Hepatocyte (in vitro differentiated cells): ENCODE results near the gene PGM2L1. TPM values are rescaled to one million over a fixed set of nuclear protein-coding genes. Genes with fewer than 3 reads are reported as not detected.

Experiments
- DNase-seq: peaks from one replicate; pipeline ENCODE4 v3.0.0-alpha.2; 2016; ENCODE audit warnings: low spot score
- H2AFZ ChIP-seq: fragments of 200-600 bp; sonication (generic); 2 replicates; pipeline ENCODE4 v1.6.0; 2016; ENCODE audit warnings: antibody characterized with exemption, mild to moderate bottlenecking
- H3K27ac ChIP-seq: fragments of 200-600 bp; sonication (generic); 2 replicates; pipeline ENCODE4 v1.5.1; 2016; ENCODE audit warnings: mild to moderate bottlenecking
- H3K27me3 ChIP-seq: fragments of 200-600 bp; sonication (generic); 2 replicates; pipeline ENCODE4 v1.6.1; 2016
- H3K36me3 ChIP-seq: fragments of 200-600 bp; sonication (generic); replicated peaks from 2 replicates; pipeline ENCODE4 v1.5.1; 2016; ENCODE audit warnings: low read depth; ENCODE audit not compliant: insufficient read depth
- H3K4me1 ChIP-seq: fragments of 200-600 bp; sonication (generic); 2 replicates; pipeline ENCODE4 v1.5.1; 2016; ENCODE audit warnings: mild to moderate bottlenecking, moderate library complexity; ENCODE audit not compliant: insufficient read depth
- H3K4me2 ChIP-seq: fragments of 200-600 bp; sonication (generic); 2 replicates; pipeline ENCODE4 v1.6.0; 2016
- H3K4me3 ChIP-seq: fragments of 200-600 bp; sonication (generic); 2 replicates; pipeline ENCODE4 v1.5.1; 2016; ENCODE audit warnings: mild to moderate bottlenecking
- H3K79me2 ChIP-seq: fragments of 200-600 bp; sonication (generic); 2 replicates; pipeline ENCODE4 v1.6.0; 2017; ENCODE audit warnings: mild to moderate bottlenecking
- H3K9me2 ChIP-seq: fragments of 200-600 bp; sonication (generic); replicated peaks from 2 replicates; pipeline ENCODE4 v1.6.0; 2017; ENCODE audit warnings: mild to moderate bottlenecking; ENCODE audit not compliant: insufficient read depth
- H3K9me3 ChIP-seq: fragments of 200-600 bp; sonication (generic); 2 replicates; pipeline ENCODE4 v1.5.1; 2016; ENCODE audit warnings: low read depth, mild to moderate bottlenecking
- H4K20me1 ChIP-seq: fragments of 200-600 bp; sonication (generic); 2 replicates; pipeline ENCODE4 v1.6.0; 2016; ENCODE audit warnings: mild to moderate bottlenecking; ENCODE audit not compliant: insufficient read depth, poor library complexity, severe bottlenecking
- EZH2 ChIP-seq: fragments of 200-600 bp; sonication (generic); IDR thresholded peaks from 2 replicates; pipeline ENCODE4 v1.6.1; 2016; ENCODE audit warnings: antibody characterized with exemption, mild to moderate bottlenecking, borderline replicate concordance
- EZH2phosphoT487 ChIP-seq: fragments of 200-600 bp; sonication (generic); IDR thresholded peaks from one replicate; pipeline ENCODE4 v1.6.1; 2018; ENCODE audit warnings: antibody characterized with exemption, mild to moderate bottlenecking, low read depth, moderate library complexity; ENCODE audit not compliant: unreplicated experiment, severe bottlenecking
- WGBS: methylation state at CpG from one replicate; pipeline ENCODE4 v1.1.6; 2016; ENCODE audit warnings: low lambda C conversion rate; ENCODE audit errors: missing lambda C conversion rate; 5-methylcytosine and 5-hydroxymethylcytosine counted together
- polyA plus RNA-seq: library from polyadenylated mRNA; unstranded; fragments of >200 nt; fragmentation: Nextera tagmentation; extraction: Ambion mirVana; gene quantifications from 2 replicates; pipeline ENCODE4 v1.2.1, GENCODE V29; 2016
- total RNA-seq: library from RNA; depleted of rRNA; stranded (reverse); fragments of >200 nt; gene quantifications from 2 replicates; pipeline ENCODE4 v1.2.3, GENCODE V29; 2014
- TF ChIP-seq, protein P1 (sequence below): fragments of 200-600 bp; sonication (generic); IDR thresholded peaks from 2 replicates; pipeline ENCODE4 v1.5.1; 2016; ENCODE audit warnings: antibody characterized with exemption, mild to moderate bottlenecking; ENCODE audit not compliant: poor library complexity

PGM2L1 gene
- total and polyA plus RNA-seq, 2 experiments from 2014 or later, result 6.7 to 10.0 TPM

DNA sequence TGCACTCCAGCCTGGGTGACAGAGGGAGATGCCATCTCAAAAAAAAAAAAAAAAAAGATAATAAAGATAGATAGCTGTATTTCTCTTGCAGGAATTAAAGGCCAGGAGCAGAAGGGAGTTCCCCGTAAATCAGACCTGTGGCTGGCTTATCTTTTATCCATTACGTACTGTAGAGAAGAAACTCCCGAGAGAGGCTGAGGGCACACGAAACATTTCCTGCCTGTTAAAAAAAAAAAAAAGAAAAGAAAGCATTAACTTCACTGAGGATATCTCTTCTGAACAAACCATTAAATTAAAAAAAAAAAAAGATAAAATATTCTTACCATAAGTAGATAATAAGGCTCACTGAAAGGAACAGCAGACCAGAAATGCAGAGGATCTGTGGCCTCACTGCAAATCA, 109.3 kb downstream of the PGM2L1 start:
- no peak overlapping the region for H3K4me3 ChIP-seq
- no peak for DNase-seq
- no peaks in the 10 kb centered on the region for H3K9me3 ChIP-seq
- no peaks in the 10 kb centered on the region for H3K4me1 ChIP-seq
- no peaks in the 10 kb centered on the region for H3K27me3 ChIP-seq
- H3K36me3 ChIP-seq, result no peaks in the 10 kb centered on the region
- H3K9me2 ChIP-seq, result no peaks in the 10 kb centered on the region
- 53% methylated on average over 4 of the region's 4 CpGs for WGBS
- no peak overlapping the region for H2AFZ ChIP-seq
- no peak for TF ChIP-seq EZH2
- TF ChIP-seq, protein P1, sequence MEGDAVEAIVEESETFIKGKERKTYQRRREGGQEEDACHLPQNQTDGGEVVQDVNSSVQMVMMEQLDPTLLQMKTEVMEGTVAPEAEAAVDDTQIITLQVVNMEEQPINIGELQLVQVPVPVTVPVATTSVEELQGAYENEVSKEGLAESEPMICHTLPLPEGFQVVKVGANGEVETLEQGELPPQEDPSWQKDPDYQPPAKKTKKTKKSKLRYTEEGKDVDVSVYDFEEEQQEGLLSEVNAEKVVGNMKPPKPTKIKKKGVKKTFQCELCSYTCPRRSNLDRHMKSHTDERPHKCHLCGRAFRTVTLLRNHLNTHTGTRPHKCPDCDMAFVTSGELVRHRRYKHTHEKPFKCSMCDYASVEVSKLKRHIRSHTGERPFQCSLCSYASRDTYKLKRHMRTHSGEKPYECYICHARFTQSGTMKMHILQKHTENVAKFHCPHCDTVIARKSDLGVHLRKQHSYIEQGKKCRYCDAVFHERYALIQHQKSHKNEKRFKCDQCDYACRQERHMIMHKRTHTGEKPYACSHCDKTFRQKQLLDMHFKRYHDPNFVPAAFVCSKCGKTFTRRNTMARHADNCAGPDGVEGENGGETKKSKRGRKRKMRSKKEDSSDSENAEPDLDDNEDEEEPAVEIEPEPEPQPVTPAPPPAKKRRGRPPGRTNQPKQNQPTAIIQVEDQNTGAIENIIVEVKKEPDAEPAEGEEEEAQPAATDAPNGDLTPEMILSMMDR, result no peak
- TF ChIP-seq EZH2phosphoT487, result no peak
- no peaks in the 10 kb centered on the region for H3K79me2 ChIP-seq
- no peaks in the 10 kb centered on the region for H4K20me1 ChIP-seq
- no peak overlapping the region for H3K4me2 ChIP-seq
- H3K27ac ChIP-seq, result no peak overlapping the region

DNA sequence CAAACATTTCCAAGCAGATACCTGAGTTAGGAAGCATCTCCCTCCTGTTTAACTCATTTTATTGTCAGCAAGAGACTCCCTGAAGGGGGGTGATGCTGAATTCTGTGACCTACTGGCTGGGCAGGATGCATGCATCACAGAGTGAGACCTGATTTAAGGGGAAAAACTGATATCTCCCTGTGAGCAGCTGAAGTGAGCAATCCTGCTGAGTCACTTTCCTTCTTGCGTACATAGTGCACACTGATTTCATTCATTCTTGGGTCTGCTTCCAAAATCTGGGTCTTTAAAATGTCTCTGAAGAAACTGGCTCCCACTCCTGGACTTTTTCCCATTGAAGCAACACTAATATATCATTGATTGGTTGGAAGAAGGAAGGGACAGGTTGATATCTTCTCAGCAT, 110.1 kb downstream of the PGM2L1 start:
- no peaks in the 10 kb centered on the region for H3K79me2 ChIP-seq
- H3K9me3 ChIP-seq, result no peaks in the 10 kb centered on the region
- H4K20me1 ChIP-seq, result no peaks in the 10 kb centered on the region
- H3K9me2 ChIP-seq, result no peaks in the 10 kb centered on the region
- no peaks in the 10 kb centered on the region for H3K4me1 ChIP-seq
- DNase-seq, result peak; percentile 34
- no peaks in the 10 kb centered on the region for H3K36me3 ChIP-seq
- H3K4me2 ChIP-seq, result no peak overlapping the region
- no peak overlapping the region for H2AFZ ChIP-seq
- no peak for TF ChIP-seq EZH2phosphoT487
- 39% methylated on average over 1 of the region's 1 CpG for WGBS
- no peak overlapping the region for H3K4me3 ChIP-seq
- H3K27ac ChIP-seq, result no peak overlapping the region
- no peaks in the 10 kb centered on the region for H3K27me3 ChIP-seq

GRCh38 chr11:74284466-74284865, 113.8 kb downstream of the PGM2L1 start:
- Histone ChIP-seq H3K4me2 (no peak overlapping the region), H3K27me3 (no peaks in the 10 kb centered on the region), H3K79me2 (no peaks in the 10 kb centered on the region), H3K36me3 (no peaks in the 10 kb centered on the region), H3K4me3 (no peak overlapping the region), H3K4me1 (no peaks in the 10 kb centered on the region), H3K9me3 (no peaks in the 10 kb centered on the region), H4K20me1 (no peaks in the 10 kb centered on the region), H3K9me2 (no peaks in the 10 kb centered on the region), H2AFZ (no peak overlapping the region), H3K27ac (no peak overlapping the region)
- DNase-seq, result no peak
- TF ChIP-seq, protein P1, result no peak
- TF ChIP-seq EZH2phosphoT487 (no peak), EZH2 (no peak)
- WGBS, result 90% methylated on average over 2 of the region's 2 CpGs

DNA sequence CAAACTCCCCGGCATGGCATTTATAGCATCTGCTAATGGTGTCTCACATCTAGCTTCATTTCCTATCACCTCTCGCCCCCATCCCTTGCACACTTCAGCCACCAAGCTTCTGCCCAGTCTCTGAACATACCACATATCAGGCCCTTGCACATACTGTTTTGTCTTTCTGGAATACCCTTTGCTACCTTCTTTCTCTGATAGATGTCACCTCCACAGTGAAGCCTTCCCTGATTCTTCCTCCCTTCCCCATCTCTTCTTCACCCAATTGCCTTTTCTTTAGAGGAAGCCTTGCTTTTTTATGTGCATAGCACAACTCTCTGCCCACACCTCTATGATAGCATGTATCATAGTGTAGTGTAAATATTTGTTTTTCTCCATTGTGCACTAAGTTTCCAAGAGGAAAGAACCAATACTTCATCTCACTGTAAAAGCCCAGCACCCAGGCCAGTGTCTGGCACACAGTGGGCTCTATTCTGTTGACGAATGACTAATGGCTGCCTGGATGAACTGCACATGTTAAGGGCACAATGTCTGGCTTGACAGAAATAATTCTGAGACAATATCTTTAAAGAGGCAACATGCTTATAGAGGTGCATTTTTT, 114.6 kb downstream of the PGM2L1 start:
- Histone ChIP-seq H4K20me1 (no peaks in the 10 kb centered on the region), H2AFZ (no peak overlapping the region), H3K27ac (no peak overlapping the region), H3K79me2 (no peaks in the 10 kb centered on the region), H3K36me3 (no peaks in the 10 kb centered on the region), H3K9me2 (no peaks in the 10 kb centered on the region), H3K4me2 (no peak overlapping the region), H3K9me3 (no peaks in the 10 kb centered on the region), H3K4me3 (no peak overlapping the region), H3K27me3 (no peaks in the 10 kb centered on the region), H3K4me1 (no peaks in the 10 kb centered on the region)
- DNase-seq, result no peak
- TF ChIP-seq EZH2phosphoT487 (no peak), EZH2 (no peak)
- TF ChIP-seq, protein P1, result no peak
- 56% methylated on average over 3 of the region's 3 CpGs for WGBS
